Lung (tissue), 12 donors: ENCODE results near the gene ASB4. TPM values are rescaled to one million over a fixed set of nuclear protein-coding genes. Genes with fewer than 3 reads are reported as not detected.

Source experiments
- ATAC-seq: fragments of 200-7000 bp; cut with Tn5 transposase; one replicate; pipeline ENCODE4 v1.9.1; 2020; ENCODE audit warnings: moderate number of reproducible peaks; ENCODE audit not compliant: insufficient read depth, low FRiP score
- DNase-seq, 3 donors: peaks; one replicate each; pipeline ENCODE4 v3.0.0-alpha.2; 2013 to 2017
- H3K27ac ChIP-seq, 2 donors: one replicate each; pipeline ENCODE4 v1.5.1; 2013; ENCODE audit warnings: mild to moderate bottlenecking in 2 of 2, moderate library complexity in 2 of 2, control low read depth in 1 of 2, inconsistent platforms in 1 of 2, low read depth in 1 of 2, low read length in 1 of 2
- H3K27me3 ChIP-seq, 3 donors: one replicate each; pipeline ENCODE4 v1.5.1; 2013; ENCODE audit warnings: low read length in 2 of 3; ENCODE audit not compliant: control insufficient read depth in 3 of 3, insufficient read depth in 3 of 3
- H3K36me3 ChIP-seq, 4 donors: one replicate each; pipeline ENCODE4 v1.5.1; 2013; ENCODE audit warnings: low read length in 4 of 4, mild to moderate bottlenecking in 1 of 4, moderate library complexity in 1 of 4; ENCODE audit not compliant: control insufficient read depth in 4 of 4, insufficient read depth in 4 of 4
- H3K4me1 ChIP-seq, 5 donors: one replicate each; pipeline ENCODE4 v1.5.1; 2013; ENCODE audit warnings: low read length in 5 of 5, mild to moderate bottlenecking in 2 of 5, moderate library complexity in 1 of 5; ENCODE audit not compliant: control insufficient read depth in 5 of 5, insufficient read depth in 5 of 5
- H3K4me3 ChIP-seq: one replicate; pipeline ENCODE4 v1.5.1; 2013; ENCODE audit warnings: mild to moderate bottlenecking, control low read depth, moderate library complexity
- H3K9ac ChIP-seq, 2 donors: one replicate each; pipeline ENCODE4 v1.5.1; 2013; ENCODE audit warnings: low read length in 2 of 2, control low read depth in 1 of 2; ENCODE audit not compliant: insufficient read depth in 1 of 2
- H3K9me3 ChIP-seq, 4 donors: one replicate each; pipeline ENCODE4 v1.5.1; 2013; ENCODE audit warnings: low read length in 3 of 4, mild to moderate bottlenecking in 1 of 4, moderate library complexity in 1 of 4; ENCODE audit not compliant: control insufficient read depth in 4 of 4, insufficient read depth in 3 of 4
- CTCF ChIP-seq: IDR thresholded peaks from 2 replicates; pipeline ENCODE4 v1.5.1; 2012; ENCODE audit warnings: mild to moderate bottlenecking; ENCODE audit errors: control extremely low read depth, extremely low read depth
- WGBS, 2 donors: extraction: QIAGEN DNeasy Blood & Tissue Kit; methylation state at CpG; one replicate each; pipeline ENCODE4 v1.1.7; 2013; 5-methylcytosine and 5-hydroxymethylcytosine counted together
- polyA plus RNA-seq, 2 donors: library from polyadenylated mRNA; stranded (reverse); fragments of 200-250 nt; gene quantifications; one replicate each; pipeline ENCODE4 v1.2.1, GENCODE V29; 2013
- total RNA-seq, 2 donors: library from RNA; depleted of rRNA in 1 of 2; stranded (reverse); fragments of >200 nt in 1 of 2; gene quantifications; one replicate each; pipeline ENCODE4 v1.2.1, GENCODE V29; 2014 to 2021
- donor health status: control.
- donor health status: control.
- donor health status: Bipolar disorder and iron deficiency.
- donor health status: healthy.
- donor health status: DM: yes; HTN: yes; CAD: no.

Gene ASB4
- total and polyA plus RNA-seq, 4 donors: 0.05 to 3.3 (median 0.60) TPM

- 67 to 90% methylated on average over 3 of the region's 3 CpGs for WGBS, 2 donors
- ATAC-seq: no peak
These were observed 46.0 kb downstream of the ASB4 start for GRCh38 chr7:95531605-95532219.

GRCh38 chr7:95534796-95535195 lies 49.1 kb downstream of the ASB4 start:
- H3K4me1 ChIP-seq: no peaks in the 10 kb centered on the region
- no peak overlapping the region for H3K9ac ChIP-seq
- no peak for TF ChIP-seq CTCF
- 85 to 90% methylated on average over 2 of the region's 2 CpGs for WGBS, 2 donors
- DNase-seq (no peak), ATAC-seq (no peak)
- H3K27me3 ChIP-seq: no peaks in the 10 kb centered on the region
- no peak overlapping the region for H3K4me3 ChIP-seq
- no peaks in the 10 kb centered on the region for H3K36me3 ChIP-seq
- no peak overlapping the region for H3K27ac ChIP-seq
- H3K9me3 ChIP-seq: no peaks in the 10 kb centered on the region

More at GRCh38 chr7:95531605-95532219, 46.0 kb downstream of the ASB4 start:
- Histone ChIP-seq H3K36me3 (no peaks in the 10 kb centered on the region), H3K4me1 (no peaks in the 10 kb centered on the region), H3K9me3 (no peaks in the 10 kb centered on the region), H3K9ac (no peak overlapping the region), H3K27ac (no peak overlapping the region), H3K4me3 (no peak overlapping the region), H3K27me3 (no peaks in the 10 kb centered on the region)
- no peak for TF ChIP-seq CTCF
- DNase-seq: no peak

GRCh38 chr7:95535662-95536061 lies 49.9 kb downstream of the ASB4 start:
- no peak for ATAC-seq
- H3K9me3 ChIP-seq: no peaks in the 10 kb centered on the region
- no peaks in the 10 kb centered on the region for H3K27me3 ChIP-seq
- TF ChIP-seq CTCF: no peak
- H3K9ac ChIP-seq: no peak overlapping the region
- no peaks in the 10 kb centered on the region for H3K4me1 ChIP-seq
- no peak overlapping the region for H3K4me3 ChIP-seq
- H3K27ac ChIP-seq: no peak overlapping the region
- 40 to 52% methylated on average over 1 of the region's 1 CpG for WGBS, 2 donors
- H3K36me3 ChIP-seq: no peaks in the 10 kb centered on the region
- DNase-seq: no peak

GRCh38 chr7:95536656-95537311 lies 51.0 kb downstream of the ASB4 start:
- Histone ChIP-seq H3K9ac (no peak overlapping the region), H3K4me3 (no peak overlapping the region), H3K9me3 (no peaks in the 10 kb centered on the region), H3K4me1 (no peaks in the 10 kb centered on the region), H3K27me3 (no peaks in the 10 kb centered on the region), H3K27ac (no peak overlapping the region), H3K36me3 (no peaks in the 10 kb centered on the region)
- DNase-seq (no peak), ATAC-seq (no peak)
- 95 to 100% methylated on average over 2 of the region's 2 CpGs for WGBS, 2 donors
- TF ChIP-seq CTCF: no peak
